ENCODE data around the gene DNAH11.

Gene DNAH11

GRCh38 chr7:21550076-21550475 is 7.2 kb downstream of the DNAH11 start:
- no peak for DNase-seq

GRCh38 chr7:21550821-21551531 is 8.1 kb downstream of the DNAH11 start:
- DNase-seq: no peak

- no peak for DNase-seq
These were observed 19.5 kb downstream of the DNAH11 start for GRCh38 chr7:21562385-21562784.

- DNase-seq: no peak
These were observed 22.8 kb downstream of the DNAH11 start for GRCh38 chr7:21565614-21566013.

- no peak for DNase-seq
These were observed 23.3 kb downstream of the DNAH11 start for GRCh38 chr7:21566094-21566493.

GRCh38 chr7:21568762-21569161 is 25.9 kb downstream of the DNAH11 start:
- no peak for DNase-seq

- DNase-seq: no peak
These were observed 29.8 kb downstream of the DNAH11 start for GRCh38 chr7:21572331-21573313.

GRCh38 chr7:21579341-21580072 is 36.7 kb downstream of the DNAH11 start:
- DNase-seq: no peak

GRCh38 chr7:21580073-21580521 is 37.3 kb downstream of the DNAH11 start:
- no peak for DNase-seq

- no peak for DNase-seq
These were observed 42.4 kb downstream of the DNAH11 start for GRCh38 chr7:21585070-21585724.

- no peak for DNase-seq
These were observed 44.4 kb downstream of the DNAH11 start for GRCh38 chr7:21587139-21587784.

- no peak for DNase-seq
These were observed 54.0 kb downstream of the DNAH11 start for GRCh38 chr7:21596801-21597200.

GRCh38 chr7:21603462-21603861 is 60.6 kb downstream of the DNAH11 start:
- no peak for DNase-seq

- DNase-seq: no peak
These were observed 61.3 kb downstream of the DNAH11 start for GRCh38 chr7:21603972-21604749.

- DNase-seq: no peak
These were observed 62.3 kb downstream of the DNAH11 start for GRCh38 chr7:21605008-21605585.

GRCh38 chr7:21608465-21608864 is 65.6 kb downstream of the DNAH11 start:
- no peak for DNase-seq

GRCh38 chr7:21611129-21611528 is 68.3 kb downstream of the DNAH11 start:
- no peak for DNase-seq

GRCh38 chr7:21616091-21616490 is 73.3 kb downstream of the DNAH11 start:
- DNase-seq: no peak

- DNase-seq: no peak
These were observed 74.1 kb downstream of the DNAH11 start for GRCh38 chr7:21616796-21617436.

GRCh38 chr7:21617513-21617912 is 74.7 kb downstream of the DNAH11 start:
- DNase-seq: no peak
